ENCODE results near the gene RFC3.

RFC3 gene

GRCh38 chr13:33798023-33798422, 19.9 kb upstream of the RFC3 start:
- H3F3A ChIP-seq (ENCODE audit: low read depth) = no peaks in the 10 kb centered on the region
- no peaks in the 10 kb centered on the region for H3K79me2 ChIP-seq (ENCODE audit: insufficient read depth, low read length)
- H3K4me2 ChIP-seq (ENCODE audit: low read depth, low read length, poor library complexity, severe bottlenecking) = no peak overlapping the region
- H3K9me2 ChIP-seq (replicated peaks; ENCODE audit: low read depth, low read length) = no peaks in the 10 kb centered on the region
- H3K9ac ChIP-seq (ENCODE audit: low read depth, low read length, poor library complexity, severe bottlenecking) = no peak overlapping the region
- H3K9me3 ChIP-seq (ENCODE audit: insufficient read depth, low read depth, low read length) = no peaks in the 10 kb centered on the region
- H3K27me3 ChIP-seq (ENCODE audit: insufficient read depth, low read length, poor library complexity, severe bottlenecking) = no peaks in the 10 kb centered on the region
- no peaks in the 10 kb centered on the region for H3K36me3 ChIP-seq (ENCODE audit: insufficient read depth, low read length)
- no peak overlapping the region for H3K4me3 ChIP-seq (ENCODE audit: low read length, poor library complexity, severe bottlenecking)
- no peak overlapping the region for H2AFZ ChIP-seq (ENCODE audit: low read length)
- TF ChIP-seq CTCF (conservative IDR thresholded peaks at IDR 0.05; ENCODE audit: low read length) (no peak), EZH2phosphoT487 (IDR thresholded peaks at IDR 0.05; ENCODE audit: borderline replicate concordance) (no peak)
- no peaks in the 10 kb centered on the region for H3K4me1 ChIP-seq (ENCODE audit: insufficient read depth, low read length, poor library complexity, severe bottlenecking)
- no peaks in the 10 kb centered on the region for H4K20me1 ChIP-seq (ENCODE audit: insufficient read depth, low read length, poor library complexity, severe bottlenecking)

GRCh38 chr13:33799950-33800592, 17.9 kb upstream of the RFC3 start:
- TF ChIP-seq EZH2phosphoT487 (IDR thresholded peaks at IDR 0.05; ENCODE audit: borderline replicate concordance) = no peak
- TF ChIP-seq CTCF (conservative IDR thresholded peaks at IDR 0.05; ENCODE audit: low read length) = peak; percentile 70
- Histone ChIP-seq H4K20me1 (ENCODE audit: insufficient read depth, low read length, poor library complexity, severe bottlenecking) (no peaks in the 10 kb centered on the region), H2AFZ (ENCODE audit: low read length) (peak overlapping the region; percentile 78), H3K9me2 (replicated peaks; ENCODE audit: low read depth, low read length) (no peaks in the 10 kb centered on the region), H3K9ac (ENCODE audit: low read depth, low read length, poor library complexity, severe bottlenecking) (peak overlapping the region; percentile 15), H3K4me3 (ENCODE audit: low read length, poor library complexity, severe bottlenecking) (peak overlapping the region; percentile 61), H3K79me2 (ENCODE audit: insufficient read depth, low read length) (no peaks in the 10 kb centered on the region), H3K4me2 (ENCODE audit: low read depth, low read length, poor library complexity, severe bottlenecking) (peak overlapping the region; percentile 71), H3K36me3 (ENCODE audit: insufficient read depth, low read length) (no peaks in the 10 kb centered on the region), H3F3A (ENCODE audit: low read depth) (no peaks in the 10 kb centered on the region), H3K27me3 (ENCODE audit: insufficient read depth, low read length, poor library complexity, severe bottlenecking) (no peaks in the 10 kb centered on the region), H3K9me3 (ENCODE audit: insufficient read depth, low read depth, low read length) (no peaks in the 10 kb centered on the region), H3K4me1 (ENCODE audit: insufficient read depth, low read length, poor library complexity, severe bottlenecking) (no peaks in the 10 kb centered on the region)

- TF ChIP-seq CTCF (conservative IDR thresholded peaks at IDR 0.05; ENCODE audit: low read length) (no peak), EZH2phosphoT487 (IDR thresholded peaks at IDR 0.05; ENCODE audit: borderline replicate concordance) (no peak)
- Histone ChIP-seq H3K79me2 (ENCODE audit: insufficient read depth, low read length) (no peaks in the 10 kb centered on the region), H3K4me3 (ENCODE audit: low read length, poor library complexity, severe bottlenecking) (peak overlapping the region; percentile 61), H4K20me1 (ENCODE audit: insufficient read depth, low read length, poor library complexity, severe bottlenecking) (no peaks in the 10 kb centered on the region), H2AFZ (ENCODE audit: low read length) (peak overlapping the region; percentile 78; the same call in 1 of the 2 replicates), H3F3A (ENCODE audit: low read depth) (no peaks in the 10 kb centered on the region), H3K4me2 (ENCODE audit: low read depth, low read length, poor library complexity, severe bottlenecking) (peak overlapping the region; percentile 71), H3K9me2 (replicated peaks; ENCODE audit: low read depth, low read length) (no peaks in the 10 kb centered on the region), H3K27me3 (ENCODE audit: insufficient read depth, low read length, poor library complexity, severe bottlenecking) (no peaks in the 10 kb centered on the region), H3K4me1 (ENCODE audit: insufficient read depth, low read length, poor library complexity, severe bottlenecking) (no peaks in the 10 kb centered on the region), H3K9ac (ENCODE audit: low read depth, low read length, poor library complexity, severe bottlenecking) (peak overlapping the region; percentile 15), H3K9me3 (ENCODE audit: insufficient read depth, low read depth, low read length) (no peaks in the 10 kb centered on the region), H3K36me3 (ENCODE audit: insufficient read depth, low read length) (no peaks in the 10 kb centered on the region)
These were observed 17.2 kb upstream of the RFC3 start for GRCh38 chr13:33800646-33801186.

Measured in Loucy (cell line).